ENCODE results near the gene TBC1D5. TPM values are rescaled to one million over a fixed set of nuclear protein-coding genes. Genes with fewer than 3 reads are reported as not detected.

TBC1D5 gene
- total RNA-seq, 1 experiment from 2014 or later, result 30.4 TPM

DNA sequence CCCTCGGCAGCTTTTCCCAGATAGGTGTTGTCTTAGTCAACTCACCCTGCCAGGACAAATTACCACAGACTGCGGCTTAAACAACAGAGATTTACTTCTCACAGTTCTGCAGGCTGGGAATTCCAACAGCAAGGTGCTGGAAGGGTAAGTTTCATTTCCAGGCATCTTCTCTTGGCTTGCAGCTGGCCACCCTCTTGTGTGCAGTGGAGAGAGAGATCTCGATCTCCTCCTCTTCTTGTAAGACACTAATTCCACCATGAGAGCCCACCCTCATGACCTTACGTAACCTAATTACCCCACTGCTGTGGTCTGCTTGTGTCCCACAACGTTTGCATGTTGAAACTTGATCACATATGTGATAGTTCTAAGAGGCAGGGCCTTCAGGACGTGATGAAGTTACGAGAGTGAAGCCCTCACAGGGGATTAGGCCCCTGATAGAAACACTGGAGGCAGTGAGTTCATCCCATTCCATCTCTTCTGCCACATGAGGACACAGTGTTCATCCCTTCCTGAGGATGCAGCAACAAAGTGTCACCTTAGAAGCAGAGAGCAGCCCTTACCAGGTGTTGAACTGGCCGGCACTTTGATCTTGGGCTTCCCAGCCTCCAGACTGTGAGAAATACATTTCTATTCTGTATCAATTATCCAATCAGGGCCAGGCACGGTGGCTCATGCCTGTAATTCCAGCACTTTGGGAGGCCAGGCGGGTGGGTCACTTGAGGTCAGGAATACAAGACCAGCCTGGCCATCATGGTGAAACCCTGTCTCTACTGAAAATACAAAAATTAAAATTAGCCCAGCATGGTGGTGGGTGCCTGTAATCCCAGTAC is 609.9 kb downstream of the TBC1D5 start:
- Histone ChIP-seq H3K4me3 (ENCODE audit: low read depth in 2 of 2, low read length in 2 of 2) (no peak overlapping the region), H3K27me3 (ENCODE audit: control insufficient read depth, insufficient read depth, low read length) (no peaks in the 10 kb centered on the region), H3K27ac (ENCODE audit: low read length) (no peak overlapping the region), H3K9me3 (ENCODE audit: control insufficient read depth, insufficient read depth, low read depth, low read length) (no peaks in the 10 kb centered on the region), H3K36me3 (ENCODE audit: control insufficient read depth, insufficient read depth, low read length) (no peaks in the 10 kb centered on the region), H3K4me1 (ENCODE audit: control insufficient read depth, insufficient read depth, low read length) (no peaks in the 10 kb centered on the region)
- ATAC-seq, result no peak
- POLR2A ChIA-PET, result no interaction called here
- TF ChIP-seq POLR2AphosphoS5 (IDR thresholded peaks at IDR 0.05; ENCODE audit: low read depth, low read length) (no peak), SIN3A (IDR thresholded peaks at IDR 0.05; ENCODE audit: borderline replicate concordance, insufficient read depth, low read depth, low read length) (no peak), TCF7L2 (IDR thresholded peaks at IDR 0.05; ENCODE audit: low read depth, low read length) (no peak)
- TF ChIP-seq, protein P1, sequence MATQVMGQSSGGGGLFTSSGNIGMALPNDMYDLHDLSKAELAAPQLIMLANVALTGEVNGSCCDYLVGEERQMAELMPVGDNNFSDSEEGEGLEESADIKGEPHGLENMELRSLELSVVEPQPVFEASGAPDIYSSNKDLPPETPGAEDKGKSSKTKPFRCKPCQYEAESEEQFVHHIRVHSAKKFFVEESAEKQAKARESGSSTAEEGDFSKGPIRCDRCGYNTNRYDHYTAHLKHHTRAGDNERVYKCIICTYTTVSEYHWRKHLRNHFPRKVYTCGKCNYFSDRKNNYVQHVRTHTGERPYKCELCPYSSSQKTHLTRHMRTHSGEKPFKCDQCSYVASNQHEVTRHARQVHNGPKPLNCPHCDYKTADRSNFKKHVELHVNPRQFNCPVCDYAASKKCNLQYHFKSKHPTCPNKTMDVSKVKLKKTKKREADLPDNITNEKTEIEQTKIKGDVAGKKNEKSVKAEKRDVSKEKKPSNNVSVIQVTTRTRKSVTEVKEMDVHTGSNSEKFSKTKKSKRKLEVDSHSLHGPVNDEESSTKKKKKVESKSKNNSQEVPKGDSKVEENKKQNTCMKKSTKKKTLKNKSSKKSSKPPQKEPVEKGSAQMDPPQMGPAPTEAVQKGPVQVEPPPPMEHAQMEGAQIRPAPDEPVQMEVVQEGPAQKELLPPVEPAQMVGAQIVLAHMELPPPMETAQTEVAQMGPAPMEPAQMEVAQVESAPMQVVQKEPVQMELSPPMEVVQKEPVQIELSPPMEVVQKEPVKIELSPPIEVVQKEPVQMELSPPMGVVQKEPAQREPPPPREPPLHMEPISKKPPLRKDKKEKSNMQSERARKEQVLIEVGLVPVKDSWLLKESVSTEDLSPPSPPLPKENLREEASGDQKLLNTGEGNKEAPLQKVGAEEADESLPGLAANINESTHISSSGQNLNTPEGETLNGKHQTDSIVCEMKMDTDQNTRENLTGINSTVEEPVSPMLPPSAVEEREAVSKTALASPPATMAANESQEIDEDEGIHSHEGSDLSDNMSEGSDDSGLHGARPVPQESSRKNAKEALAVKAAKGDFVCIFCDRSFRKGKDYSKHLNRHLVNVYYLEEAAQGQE (IDR thresholded peaks at IDR 0.05; ENCODE audit: insufficient read depth in 1 of 2, low read depth in 2 of 2, low read length in 1 of 2), result no peak
- TF ChIP-seq, protein P2, sequence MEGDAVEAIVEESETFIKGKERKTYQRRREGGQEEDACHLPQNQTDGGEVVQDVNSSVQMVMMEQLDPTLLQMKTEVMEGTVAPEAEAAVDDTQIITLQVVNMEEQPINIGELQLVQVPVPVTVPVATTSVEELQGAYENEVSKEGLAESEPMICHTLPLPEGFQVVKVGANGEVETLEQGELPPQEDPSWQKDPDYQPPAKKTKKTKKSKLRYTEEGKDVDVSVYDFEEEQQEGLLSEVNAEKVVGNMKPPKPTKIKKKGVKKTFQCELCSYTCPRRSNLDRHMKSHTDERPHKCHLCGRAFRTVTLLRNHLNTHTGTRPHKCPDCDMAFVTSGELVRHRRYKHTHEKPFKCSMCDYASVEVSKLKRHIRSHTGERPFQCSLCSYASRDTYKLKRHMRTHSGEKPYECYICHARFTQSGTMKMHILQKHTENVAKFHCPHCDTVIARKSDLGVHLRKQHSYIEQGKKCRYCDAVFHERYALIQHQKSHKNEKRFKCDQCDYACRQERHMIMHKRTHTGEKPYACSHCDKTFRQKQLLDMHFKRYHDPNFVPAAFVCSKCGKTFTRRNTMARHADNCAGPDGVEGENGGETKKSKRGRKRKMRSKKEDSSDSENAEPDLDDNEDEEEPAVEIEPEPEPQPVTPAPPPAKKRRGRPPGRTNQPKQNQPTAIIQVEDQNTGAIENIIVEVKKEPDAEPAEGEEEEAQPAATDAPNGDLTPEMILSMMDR (IDR thresholded peaks at IDR 0.05), result no peak
- in situ Hi-C loops (cut with HindIII; ENCODE audit: low pct_unique_long_range_greater_than_20kb, low sequenced_read_pairs) (no loop called here), intact Hi-C loops (cut with micrococcal nuclease; ENCODE audit: unreplicated experiment) (no loop called here)
- CTCF ChIA-PET, result no interaction called here
- BruUV-seq (replicated peaks), result no TSS peak
- DNase-seq (ENCODE audit: low read depth, low spot score), result no peak

DNA sequence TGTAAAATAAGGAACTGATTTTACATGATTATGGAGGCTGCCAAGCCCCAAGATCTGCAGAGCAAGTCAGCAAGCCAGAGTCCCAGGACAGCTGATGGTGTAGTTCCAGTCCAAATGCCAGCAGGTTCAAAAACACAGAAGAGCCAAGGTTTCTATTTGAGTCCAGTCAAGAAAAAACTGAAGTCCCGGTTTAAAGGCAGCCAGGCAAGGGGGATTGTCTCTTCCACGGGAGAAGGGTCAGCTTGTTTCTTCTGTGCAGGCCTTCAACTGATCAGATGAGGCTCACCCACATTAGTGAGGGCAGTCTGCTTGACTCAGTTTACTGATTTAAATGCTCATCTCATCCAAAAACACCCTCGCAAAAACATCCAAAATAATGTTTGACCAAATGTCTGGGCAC is 611.5 kb downstream of the TBC1D5 start:
- in situ Hi-C loops (cut with HindIII; ENCODE audit: low pct_unique_long_range_greater_than_20kb, low sequenced_read_pairs), result no loop called here
- no peaks in the 10 kb centered on the region for H3K27me3 ChIP-seq (ENCODE audit: control insufficient read depth, insufficient read depth, low read length)
- TF ChIP-seq TCF7L2 (IDR thresholded peaks at IDR 0.05; ENCODE audit: low read depth, low read length) (no peak), SIN3A (IDR thresholded peaks at IDR 0.05; ENCODE audit: borderline replicate concordance, insufficient read depth, low read depth, low read length) (no peak), POLR2AphosphoS5 (IDR thresholded peaks at IDR 0.05; ENCODE audit: low read depth, low read length) (no peak)
- TF ChIP-seq, protein P1 (IDR thresholded peaks at IDR 0.05; ENCODE audit: insufficient read depth in 1 of 2, low read depth in 2 of 2, low read length in 1 of 2), result no peak
- TF ChIP-seq, protein P2 (IDR thresholded peaks at IDR 0.05), result no peak
- CTCF ChIA-PET, result no interaction called here
- H3K4me1 ChIP-seq (ENCODE audit: control insufficient read depth, insufficient read depth, low read length), result no peaks in the 10 kb centered on the region
- no peaks in the 10 kb centered on the region for H3K36me3 ChIP-seq (ENCODE audit: control insufficient read depth, insufficient read depth, low read length)
- no peak for DNase-seq (ENCODE audit: low read depth, low spot score)
- H3K4me3 ChIP-seq (ENCODE audit: low read depth in 2 of 2, low read length in 2 of 2), result no peak overlapping the region
- ATAC-seq, result no peak
- H3K27ac ChIP-seq (ENCODE audit: low read length), result no peak overlapping the region
- POLR2A ChIA-PET, result no interaction called here
- intact Hi-C loops (cut with micrococcal nuclease; ENCODE audit: unreplicated experiment), result no loop called here
- H3K9me3 ChIP-seq (ENCODE audit: control insufficient read depth, insufficient read depth, low read depth, low read length), result no peaks in the 10 kb centered on the region
- BruUV-seq (replicated peaks), result no TSS peak

Data from Panc1 (cell line).